ENCODE data around the gene NELFE.
"Not testable (repeated sequence)": the region's sequence is repeated elsewhere in the genome, so short reads cannot be mapped to it uniquely, and the experiment has no call there.

Gene NELFE

GRCh38 chr6:31922942-31923341 is 35.8 kb downstream of the NELFE start:
- DNase-seq (ENCODE audit: extremely low read depth in 1 of 2, low read depth in 1 of 2), result no peak

DNA sequence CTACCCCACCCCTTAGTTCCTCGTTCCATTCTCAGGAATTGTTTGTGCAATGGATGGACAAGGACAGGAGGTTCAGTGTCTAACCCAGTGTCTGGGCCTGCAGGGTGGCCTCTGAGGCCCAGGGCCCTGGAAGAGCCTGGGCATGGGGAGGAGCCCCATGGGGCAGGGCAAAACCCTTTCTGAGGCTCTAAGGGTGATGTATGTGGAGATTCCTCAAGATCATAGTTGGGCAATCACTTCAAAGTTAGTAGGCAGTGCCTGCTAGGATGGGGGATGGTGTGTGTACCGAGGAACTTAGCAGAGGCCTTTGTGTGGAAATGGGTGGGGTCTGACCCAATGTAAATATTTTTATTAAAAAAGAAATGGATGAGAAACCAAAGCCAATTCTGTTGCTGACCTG is 38.0 kb downstream of the NELFE start:
- no peak for DNase-seq (ENCODE audit: extremely low read depth in 1 of 2, low read depth in 1 of 2)

- DNase-seq (ENCODE audit: extremely low read depth in 1 of 2, low read depth in 1 of 2), result no peak
Measured at GRCh38 chr6:31919624-31920303, 39.0 kb downstream of the NELFE start.

GRCh38 chr6:31918069-31918720 is 40.6 kb downstream of the NELFE start:
- DNase-seq (ENCODE audit: extremely low read depth in 1 of 2, low read depth in 1 of 2), result no peak

DNA sequence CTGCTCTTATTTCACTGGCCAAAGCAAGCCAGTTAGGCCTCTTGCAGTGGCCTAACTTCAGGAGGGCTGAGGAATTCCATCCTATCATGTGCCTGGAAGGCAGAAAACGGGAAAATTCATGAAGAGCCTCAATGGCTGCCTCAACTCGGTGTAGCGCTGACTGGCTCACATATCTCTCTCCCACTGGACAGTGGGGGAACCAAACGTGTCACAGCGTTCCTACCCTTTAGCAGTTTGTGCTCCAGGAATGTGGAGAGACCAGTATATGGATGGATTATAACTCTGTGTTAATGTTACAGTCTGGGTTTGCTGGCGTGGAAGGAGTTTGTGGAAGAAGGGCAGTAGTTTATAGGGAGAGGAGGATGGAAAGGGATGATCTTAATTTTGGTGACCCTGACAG is 43.0 kb downstream of the NELFE start:
- no peak for DNase-seq (ENCODE audit: extremely low read depth in 1 of 2, low read depth in 1 of 2)

DNA sequence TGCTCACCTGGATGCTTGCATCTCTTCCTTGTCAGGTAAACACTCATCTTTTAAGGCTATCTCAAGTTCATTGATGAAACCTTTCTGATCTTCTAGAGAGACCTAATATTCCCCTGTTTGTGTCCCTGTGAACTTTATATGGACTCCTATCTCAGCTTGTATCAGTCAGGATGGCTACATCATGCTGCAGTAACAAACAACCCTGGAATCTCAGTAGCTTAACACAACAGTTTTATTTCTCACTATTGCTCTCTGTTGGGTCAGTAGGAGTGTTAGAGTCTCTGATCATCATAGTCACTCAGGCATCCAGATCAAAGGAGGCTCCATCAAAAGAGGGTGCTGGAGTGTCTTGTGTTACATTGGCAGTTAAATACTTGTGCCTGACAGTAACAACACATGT is 43.4 kb downstream of the NELFE start:
- DNase-seq (ENCODE audit: extremely low read depth in 1 of 2, low read depth in 1 of 2), result no peak

- no peak for DNase-seq (ENCODE audit: extremely low read depth in 1 of 2, low read depth in 1 of 2)
Measured at GRCh38 chr6:31911826-31912585, 46.8 kb downstream of the NELFE start.

DNA sequence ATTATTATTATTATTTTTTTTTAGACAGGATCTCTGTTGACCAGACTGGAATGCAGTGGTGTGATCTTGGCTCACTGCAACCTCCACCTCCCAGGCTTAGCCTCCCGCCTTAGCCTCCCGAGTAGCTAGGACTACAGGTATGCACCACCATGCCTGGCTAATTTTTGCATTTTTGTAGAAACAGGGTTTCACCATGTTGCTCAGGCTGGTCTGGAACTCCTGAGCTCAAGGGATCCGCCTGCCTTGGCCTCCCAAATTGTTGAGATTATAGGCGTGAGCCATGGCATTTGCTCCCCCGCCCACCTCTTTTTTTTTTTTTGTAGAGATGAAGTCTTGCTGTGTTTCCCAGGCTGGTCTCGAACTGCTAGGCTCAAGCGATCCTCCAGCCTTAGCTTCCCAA is 49.5 kb downstream of the NELFE start:
- DNase-seq (ENCODE audit: extremely low read depth in 1 of 2, low read depth in 1 of 2), result not testable (repeated sequence)

- no peak for DNase-seq (ENCODE audit: extremely low read depth in 1 of 2, low read depth in 1 of 2)
Measured at GRCh38 chr6:31908791-31909190, 50.0 kb downstream of the NELFE start.

GRCh38 chr6:31908255-31908654 is 50.5 kb downstream of the NELFE start:
- DNase-seq (ENCODE audit: extremely low read depth in 1 of 2, low read depth in 1 of 2), result not testable (repeated sequence)

- no peak for DNase-seq (ENCODE audit: extremely low read depth in 1 of 2, low read depth in 1 of 2)
Measured at GRCh38 chr6:31907158-31907813, 51.5 kb downstream of the NELFE start.

GRCh38 chr6:31906727-31907126 is 52.0 kb downstream of the NELFE start:
- DNase-seq (ENCODE audit: extremely low read depth in 1 of 2, low read depth in 1 of 2), result not testable (repeated sequence)

DNA sequence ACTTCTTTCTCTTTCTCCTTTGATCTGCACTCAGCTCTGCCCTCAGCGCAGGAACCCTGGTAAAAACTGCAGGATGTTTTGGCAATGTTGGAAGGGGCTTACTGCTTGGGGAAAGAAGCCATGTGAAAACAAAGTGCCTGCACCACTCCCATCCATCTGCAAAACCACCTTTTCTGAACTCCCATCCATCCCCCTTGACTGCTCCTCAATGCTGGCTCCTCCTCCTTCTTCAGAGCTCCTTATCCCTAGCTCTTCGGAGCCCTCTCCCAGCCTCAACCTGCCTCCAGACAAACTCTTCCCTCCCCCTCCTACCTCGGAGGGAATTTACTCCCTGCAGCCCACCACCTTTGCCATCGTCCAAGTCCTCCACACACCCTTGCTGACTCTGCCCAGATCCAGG is 52.6 kb downstream of the NELFE start:
- no peak for DNase-seq (ENCODE audit: extremely low read depth in 1 of 2, low read depth in 1 of 2)

DNA sequence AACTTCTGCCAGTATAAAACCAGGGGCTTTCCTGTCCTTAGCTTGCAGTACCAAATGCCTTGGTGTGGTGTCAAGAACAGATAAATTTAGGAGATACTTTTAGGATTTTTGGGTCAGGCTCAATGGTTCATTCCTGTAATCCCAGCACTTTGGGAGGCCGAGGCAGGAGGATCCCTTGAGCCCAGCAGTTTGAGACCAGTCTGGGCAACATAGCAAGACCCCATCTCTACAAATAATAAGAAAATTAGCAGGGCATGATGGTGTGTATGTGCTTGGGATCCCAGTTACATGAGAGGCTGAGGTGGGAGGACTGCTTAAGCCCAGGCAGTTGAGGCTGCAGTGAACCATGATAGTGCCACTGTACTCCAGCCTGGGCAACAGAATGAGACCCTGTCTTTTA is 53.7 kb downstream of the NELFE start:
- DNase-seq (ENCODE audit: extremely low read depth in 1 of 2, low read depth in 1 of 2), result no peak

DNA sequence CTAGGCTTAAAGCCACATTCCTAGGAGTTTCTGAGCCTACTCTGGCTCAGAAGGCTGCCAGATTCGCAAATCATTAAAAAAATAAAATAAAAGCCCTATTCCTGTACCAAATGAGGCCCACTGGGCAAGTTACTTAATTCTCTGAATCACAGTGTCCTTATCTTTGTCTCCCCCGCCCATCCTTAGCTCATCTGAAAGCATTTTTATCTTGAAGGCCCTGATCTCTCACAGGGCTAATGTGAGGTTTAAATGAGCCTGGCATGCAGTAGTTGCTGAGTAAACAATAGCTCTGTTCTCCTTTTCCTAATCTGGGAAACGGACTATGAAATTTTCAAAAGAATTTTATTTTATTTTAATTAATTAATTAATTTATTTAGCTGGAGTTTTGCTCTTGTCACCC is 54.8 kb downstream of the NELFE start:
- no peak for DNase-seq (ENCODE audit: extremely low read depth in 1 of 2, low read depth in 1 of 2)
